Neural cell (in vitro differentiated cells): ENCODE measurements around the gene SLC13A3. TPM values are rescaled to one million over a fixed set of nuclear protein-coding genes. Genes with fewer than 3 reads are reported as not detected.

Source experiments
- H2AFZ ChIP-seq: fragments of 200-600, 300-800 bp; sonication (generic), shearing (Covaris generic); 2 replicates; pipeline ENCODE4 v1.6.0; 2014; ENCODE audit warnings: low read depth, mild to moderate bottlenecking, antibody characterized with exemption, low read length, moderate library complexity
- H3F3A ChIP-seq: fragments of 200-600 bp; shearing (Covaris generic); 2 replicates; pipeline ENCODE4 v1.6.1; 2016; ENCODE audit warnings: mild to moderate bottlenecking, moderate library complexity, mixed read lengths, antibody characterized with exemption, low read length; ENCODE audit not compliant: insufficient read depth, poor library complexity, severe bottlenecking
- H3K27ac ChIP-seq: fragments of 200-600, 300-800 bp; sonication (generic), shearing (Covaris generic); 2 replicates; pipeline ENCODE4 v1.5.1; 2014; ENCODE audit warnings: mild to moderate bottlenecking, low read length, moderate library complexity
- H3K27me3 ChIP-seq: fragments of 300-800, 200-600 bp; sonication (generic), shearing (Covaris generic); 2 replicates; pipeline ENCODE4 v1.6.0; 2014; ENCODE audit warnings: mild to moderate bottlenecking, low read depth, low read length, moderate library complexity; ENCODE audit not compliant: insufficient read depth
- H3K36me3 ChIP-seq: fragments of 300-800, 200-600 bp; sonication (generic), shearing (Covaris generic); 2 replicates; pipeline ENCODE4 v1.5.1; 2014; ENCODE audit warnings: mild to moderate bottlenecking, antibody characterized with exemption, low read length, moderate library complexity; ENCODE audit not compliant: insufficient read depth
- H3K4me2 ChIP-seq: fragments of 300-800, 200-600 bp; sonication (generic), shearing (Covaris generic); 2 replicates; pipeline ENCODE4 v1.6.0; 2014; ENCODE audit warnings: mild to moderate bottlenecking, low read length
- H3K4me3 ChIP-seq: fragments of 300-800, 200-600 bp; sonication (generic), shearing (Covaris generic); 2 replicates; pipeline ENCODE4 v1.5.1; 2014; ENCODE audit warnings: mild to moderate bottlenecking, low read length, moderate library complexity
- H3K79me2 ChIP-seq: fragments of 200-600 bp; shearing (Covaris generic); replicated peaks from 2 replicates; pipeline ENCODE4 v1.6.0; 2014; ENCODE audit warnings: mild to moderate bottlenecking, low read length, moderate library complexity; ENCODE audit not compliant: insufficient read depth
- H3K9ac ChIP-seq: fragments of 300-800, 200-600 bp; sonication (generic), shearing (Covaris generic); 2 replicates; pipeline ENCODE4 v1.6.1; 2016; ENCODE audit warnings: mild to moderate bottlenecking, low read length, mixed read lengths
- H3K9me2 ChIP-seq: fragments of 200-600 bp; shearing (Covaris generic); 2 replicates; pipeline ENCODE4 v1.6.1; 2016; ENCODE audit warnings: mild to moderate bottlenecking, low read length, mixed read lengths; ENCODE audit not compliant: insufficient read depth
- H3K9me3 ChIP-seq: fragments of 200-600, 300-800 bp; sonication (generic), shearing (Covaris generic); 2 replicates; pipeline ENCODE4 v1.6.1; 2016; ENCODE audit warnings: mild to moderate bottlenecking, mixed run types, low read length, moderate library complexity, mixed read lengths
- H4K20me1 ChIP-seq: fragments of 200-600 bp; shearing (Covaris generic); 2 replicates; pipeline ENCODE4 v1.6.1; 2016; ENCODE audit warnings: mild to moderate bottlenecking, mixed run types; ENCODE audit not compliant: insufficient read depth
- CTCF ChIP-seq: fragments of 450-650 bp; IDR thresholded peaks from 2 replicates; pipeline ENCODE4 v1.5.1; 2014; ENCODE audit warnings: antibody characterized with exemption, mild to moderate bottlenecking, moderate library complexity; ENCODE audit not compliant: poor library complexity, severe bottlenecking
- EP300 ChIP-seq: fragments of 450-650 bp; conservative IDR thresholded peaks from 2 replicates; pipeline ENCODE4 v1.6.1; 2014; ENCODE audit warnings: antibody characterized with exemption, mild to moderate bottlenecking, moderate library complexity; ENCODE audit not compliant: poor library complexity, severe bottlenecking
- EZH2 ChIP-seq: fragments of 200-600, 300-800 bp; shearing (Covaris generic), sonication (generic); IDR thresholded peaks from 2 replicates; pipeline ENCODE4 v1.6.1; 2014; ENCODE audit warnings: antibody characterized with exemption, low read length, borderline replicate concordance, mild to moderate bottlenecking; ENCODE audit not compliant: insufficient read depth, poor library complexity, severe bottlenecking
- MXI1 ChIP-seq: fragments of 450-650 bp; conservative IDR thresholded peaks from 2 replicates; pipeline ENCODE4 v1.6.1; 2014; ENCODE audit warnings: antibody characterized with exemption, mild to moderate bottlenecking; ENCODE audit not compliant: poor library complexity, severe bottlenecking
- POLR2AphosphoS5 ChIP-seq: IDR thresholded peaks from 2 replicates; pipeline ENCODE4 v1.6.1; 2012
- RAD21 ChIP-seq: fragments of 450-650 bp; conservative IDR thresholded peaks from 2 replicates; pipeline ENCODE4 v1.6.1; 2014; ENCODE audit warnings: antibody characterized with exemption, mild to moderate bottlenecking, moderate library complexity
- SMC3 ChIP-seq: fragments of 450-650 bp; conservative IDR thresholded peaks from 2 replicates; pipeline ENCODE4 v1.6.1; 2014; ENCODE audit warnings: antibody characterized with exemption, mild to moderate bottlenecking, moderate library complexity; ENCODE audit not compliant: poor library complexity
- TAF1 ChIP-seq: IDR thresholded peaks from 2 replicates; pipeline ENCODE4 v1.6.1; 2012; ENCODE audit warnings: low read depth
- polyA plus RNA-seq: library from polyadenylated mRNA; depleted of rRNA; stranded (reverse); fragments of >200 nt; gene quantifications from 2 replicates; pipeline ENCODE4 v1.2.3, GENCODE V29; 2014
- TF ChIP-seq, protein P1 (sequence below): IDR thresholded peaks from 2 replicates; pipeline ENCODE4 v1.6.1; 2012; ENCODE audit warnings: borderline replicate concordance

The SLC13A3 gene
- polyA plus RNA-seq, 1 donor from 2014 or later: 5.5 TPM

DNA sequence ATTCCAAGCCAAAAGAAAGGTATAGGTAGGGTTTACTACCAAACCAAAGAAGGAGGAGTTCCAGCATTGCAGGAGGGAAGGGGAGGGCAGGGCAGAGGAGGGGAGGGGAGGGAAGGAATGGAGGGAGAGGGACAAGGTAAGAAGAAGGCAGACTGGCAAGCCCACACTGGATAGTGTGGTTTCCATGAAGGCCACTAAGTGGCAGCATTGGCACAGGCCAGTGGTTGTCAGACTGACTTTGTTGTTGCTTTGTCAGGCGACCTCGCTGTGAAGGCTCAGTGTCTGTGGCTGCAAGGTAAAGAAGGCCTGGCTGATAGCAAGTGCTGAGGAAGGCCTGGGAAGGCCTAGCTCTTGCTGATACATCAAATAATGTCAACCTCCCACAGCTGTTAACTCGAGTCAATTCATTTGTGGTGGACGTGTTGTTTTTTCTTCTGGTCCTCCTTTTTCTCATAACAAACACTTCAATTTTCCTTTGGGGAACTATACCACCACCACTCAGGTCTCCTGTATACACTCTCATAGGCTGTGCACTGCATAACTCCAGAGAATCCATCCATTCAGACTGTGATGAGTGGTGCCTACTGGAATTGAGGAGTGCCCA is 130.2 kb downstream of the SLC13A3 start:
- Histone ChIP-seq H3K36me3 (no peaks in the 10 kb centered on the region), H3K4me2 (no peak overlapping the region), H3K27me3 (no peaks in the 10 kb centered on the region), H3K27ac (no peak overlapping the region), H4K20me1 (no peaks in the 10 kb centered on the region), H3F3A (no peaks in the 10 kb centered on the region), H2AFZ (no peak overlapping the region), H3K9me2 (no peaks in the 10 kb centered on the region), H3K4me3 (no peak overlapping the region), H3K9ac (no peak overlapping the region), H3K79me2 (no peaks in the 10 kb centered on the region), H3K9me3 (no peaks in the 10 kb centered on the region)
- TF ChIP-seq RAD21 (peak; percentile 73), TAF1 (no peak), SMC3 (peak; percentile 62), EP300 (no peak), EZH2 (no peak), CTCF (peak; percentile 62), POLR2AphosphoS5 (no peak), MXI1 (no peak)
- TF ChIP-seq, protein P1, sequence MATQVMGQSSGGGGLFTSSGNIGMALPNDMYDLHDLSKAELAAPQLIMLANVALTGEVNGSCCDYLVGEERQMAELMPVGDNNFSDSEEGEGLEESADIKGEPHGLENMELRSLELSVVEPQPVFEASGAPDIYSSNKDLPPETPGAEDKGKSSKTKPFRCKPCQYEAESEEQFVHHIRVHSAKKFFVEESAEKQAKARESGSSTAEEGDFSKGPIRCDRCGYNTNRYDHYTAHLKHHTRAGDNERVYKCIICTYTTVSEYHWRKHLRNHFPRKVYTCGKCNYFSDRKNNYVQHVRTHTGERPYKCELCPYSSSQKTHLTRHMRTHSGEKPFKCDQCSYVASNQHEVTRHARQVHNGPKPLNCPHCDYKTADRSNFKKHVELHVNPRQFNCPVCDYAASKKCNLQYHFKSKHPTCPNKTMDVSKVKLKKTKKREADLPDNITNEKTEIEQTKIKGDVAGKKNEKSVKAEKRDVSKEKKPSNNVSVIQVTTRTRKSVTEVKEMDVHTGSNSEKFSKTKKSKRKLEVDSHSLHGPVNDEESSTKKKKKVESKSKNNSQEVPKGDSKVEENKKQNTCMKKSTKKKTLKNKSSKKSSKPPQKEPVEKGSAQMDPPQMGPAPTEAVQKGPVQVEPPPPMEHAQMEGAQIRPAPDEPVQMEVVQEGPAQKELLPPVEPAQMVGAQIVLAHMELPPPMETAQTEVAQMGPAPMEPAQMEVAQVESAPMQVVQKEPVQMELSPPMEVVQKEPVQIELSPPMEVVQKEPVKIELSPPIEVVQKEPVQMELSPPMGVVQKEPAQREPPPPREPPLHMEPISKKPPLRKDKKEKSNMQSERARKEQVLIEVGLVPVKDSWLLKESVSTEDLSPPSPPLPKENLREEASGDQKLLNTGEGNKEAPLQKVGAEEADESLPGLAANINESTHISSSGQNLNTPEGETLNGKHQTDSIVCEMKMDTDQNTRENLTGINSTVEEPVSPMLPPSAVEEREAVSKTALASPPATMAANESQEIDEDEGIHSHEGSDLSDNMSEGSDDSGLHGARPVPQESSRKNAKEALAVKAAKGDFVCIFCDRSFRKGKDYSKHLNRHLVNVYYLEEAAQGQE: no peak

GRCh38 chr20:46520540-46520939 is 130.7 kb downstream of the SLC13A3 start:
- Histone ChIP-seq H3K9ac (no peak overlapping the region), H4K20me1 (no peaks in the 10 kb centered on the region), H3K9me2 (no peaks in the 10 kb centered on the region), H2AFZ (no peak overlapping the region), H3K4me3 (no peak overlapping the region), H3K9me3 (no peaks in the 10 kb centered on the region), H3K79me2 (no peaks in the 10 kb centered on the region), H3K27me3 (no peaks in the 10 kb centered on the region), H3F3A (no peaks in the 10 kb centered on the region), H3K36me3 (no peaks in the 10 kb centered on the region), H3K4me2 (no peak overlapping the region), H3K27ac (no peak overlapping the region)
- TF ChIP-seq TAF1: no peak
- TF ChIP-seq MXI1: no peak
- TF ChIP-seq RAD21: no peak
- no peak for TF ChIP-seq EZH2
- TF ChIP-seq, protein P1: no peak
- TF ChIP-seq POLR2AphosphoS5: no peak
- TF ChIP-seq CTCF: no peak
- no peak for TF ChIP-seq EP300
- TF ChIP-seq SMC3: no peak
